GM19395 (cell line): Measurements from ENCODE around the gene PDCD5.
"Not testable (repeated sequence)": the region's sequence is repeated elsewhere in the genome, so short reads cannot be mapped to it uniquely, and the experiment has no call there.

ENCODE experiments used
- ATAC-seq: cut with Tn5 transposase; IDR thresholded peaks from one replicate; pipeline ENCODE4 v1.9.1; 2021; ENCODE audit warnings: mild to moderate bottlenecking, moderate library complexity; ENCODE audit not compliant: unreplicated experiment

PDCD5 gene, protein sequence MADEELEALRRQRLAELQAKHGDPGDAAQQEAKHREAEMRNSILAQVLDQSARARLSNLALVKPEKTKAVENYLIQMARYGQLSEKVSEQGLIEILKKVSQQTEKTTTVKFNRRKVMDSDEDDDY

DNA sequence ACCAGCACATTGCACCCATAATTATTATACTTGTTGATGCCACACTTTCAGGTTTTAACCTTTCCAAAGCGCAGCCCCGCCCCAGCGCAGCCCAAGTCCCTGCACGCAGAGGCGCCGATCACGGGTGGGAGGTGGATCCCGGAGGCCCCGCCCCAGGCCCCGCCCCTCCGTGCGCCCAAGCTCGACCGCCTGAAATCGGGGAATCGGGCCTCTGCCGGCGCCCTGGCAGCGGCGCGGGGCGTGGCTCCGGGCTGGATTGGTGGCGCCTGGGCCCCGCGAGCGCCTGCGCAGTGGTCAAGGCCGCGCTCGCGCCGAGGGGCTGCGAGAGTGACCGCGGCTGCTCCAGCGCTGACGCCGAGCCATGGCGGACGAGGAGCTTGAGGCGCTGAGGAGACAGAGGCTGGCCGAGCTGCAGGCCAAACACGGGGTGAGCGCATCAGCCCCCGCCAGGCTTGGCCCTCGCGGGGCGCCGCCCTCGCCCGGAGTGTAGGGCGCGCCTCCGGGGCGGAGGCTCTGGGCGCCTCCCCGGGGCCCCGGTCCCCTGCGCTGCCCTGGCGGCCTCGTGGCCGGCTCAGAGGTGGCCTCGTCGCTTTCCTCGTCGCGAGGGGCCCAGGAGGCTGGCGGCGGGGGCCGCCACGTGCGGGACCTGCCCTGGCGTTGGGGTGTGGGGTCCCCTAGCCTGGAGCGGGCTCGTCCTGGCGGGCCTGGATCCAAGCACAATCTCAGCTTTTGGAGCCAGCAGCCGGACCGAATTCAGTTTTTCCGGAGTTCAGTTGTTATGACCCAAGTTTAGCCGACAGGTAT is at the start of gene PDCD5:
Gene PDCD5 (plus strand): TSS at position 290 of the 804 bp plus-strand sequence. CDS start 72 bp downstream, at position 362.
- peak; percentile 89 for ATAC-seq

- no peak for ATAC-seq
Observed at GRCh38 chr19:32532233-32532632, 48.8 kb upstream of the PDCD5 start.

- ATAC-seq: no peak
Observed at GRCh38 chr19:32537580-32537979, 43.4 kb upstream of the PDCD5 start.

- ATAC-seq: no peak
Observed at GRCh38 chr19:32539240-32539916, 41.6 kb upstream of the PDCD5 start.

DNA sequence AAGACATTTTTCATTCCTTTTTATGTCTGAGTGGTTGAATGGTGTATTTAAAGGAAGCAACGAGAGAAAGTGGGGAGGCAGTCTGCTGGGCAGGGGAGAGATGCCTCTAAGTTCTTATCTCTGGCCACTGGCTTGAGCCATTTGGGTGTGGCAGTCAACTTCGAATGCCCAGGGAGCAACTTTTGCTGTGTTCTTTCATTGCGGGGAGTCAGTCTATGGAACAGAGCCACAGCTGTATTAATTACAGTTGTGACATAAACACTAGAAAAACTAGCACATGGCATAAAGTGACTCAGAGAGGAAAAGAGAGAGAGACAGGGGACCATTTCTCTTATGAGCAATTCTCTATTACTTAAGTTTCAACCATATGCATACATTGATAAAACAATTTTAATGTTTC is 40.4 kb upstream of the PDCD5 start:
- ATAC-seq: no peak

DNA sequence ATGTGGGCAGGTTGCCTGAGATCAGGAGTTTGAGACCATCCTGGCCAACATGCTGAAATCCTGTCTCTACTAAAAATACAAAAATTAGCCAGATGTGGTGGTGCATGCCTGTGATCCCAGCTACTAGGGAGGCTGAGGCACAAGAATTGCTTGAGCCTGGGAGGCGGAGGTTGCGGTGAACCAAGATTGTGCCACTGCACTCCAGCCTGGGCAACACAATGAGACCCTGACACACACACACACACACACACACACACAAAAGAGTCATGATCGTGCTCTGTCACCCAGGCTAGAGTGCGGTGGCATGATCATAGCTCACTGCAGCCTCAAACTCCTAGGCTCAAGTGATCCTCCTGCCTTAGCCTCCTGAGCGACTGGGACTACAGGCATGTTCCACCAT is 39.6 kb upstream of the PDCD5 start:
- ATAC-seq: not testable (repeated sequence)

GRCh38 chr19:32542477-32543108 is 38.4 kb upstream of the PDCD5 start:
- no peak for ATAC-seq

DNA sequence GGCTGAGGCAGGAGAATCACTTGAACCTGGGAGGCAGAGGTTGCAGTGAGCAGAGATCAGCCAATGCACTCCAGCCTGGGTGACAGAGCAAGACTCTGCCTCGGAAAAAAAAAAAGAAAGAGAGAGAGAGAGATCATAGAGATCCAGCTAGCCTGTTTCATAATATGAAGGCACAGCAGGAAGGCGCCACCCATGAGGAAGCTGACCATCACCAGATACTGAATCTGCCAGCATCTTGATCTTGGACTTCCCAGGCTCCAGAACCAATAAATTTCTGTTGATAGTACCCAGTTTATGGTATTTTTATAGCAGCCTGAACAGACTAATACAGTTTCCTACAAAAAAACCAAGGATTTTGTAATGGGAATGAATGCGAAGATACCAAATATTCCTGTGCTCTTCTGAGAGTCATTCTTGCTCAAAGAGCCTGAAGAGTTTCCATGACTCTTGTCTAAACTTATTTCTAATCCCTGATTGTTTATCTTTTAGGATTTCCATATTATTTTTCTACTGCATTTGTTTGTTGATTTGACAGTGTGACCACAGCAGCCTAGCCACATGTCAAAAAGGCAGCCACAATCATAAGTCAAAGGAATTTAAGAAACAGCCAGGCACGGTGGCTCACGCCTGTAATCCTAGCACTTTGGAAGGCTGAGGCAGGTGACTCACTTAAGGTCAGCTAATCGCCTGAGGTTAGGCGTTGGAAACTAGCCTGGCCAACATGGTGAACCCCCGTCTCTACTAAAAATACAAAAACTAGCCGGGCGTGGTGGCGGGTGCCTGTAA is 37.7 kb upstream of the PDCD5 start:
- ATAC-seq: no peak

DNA sequence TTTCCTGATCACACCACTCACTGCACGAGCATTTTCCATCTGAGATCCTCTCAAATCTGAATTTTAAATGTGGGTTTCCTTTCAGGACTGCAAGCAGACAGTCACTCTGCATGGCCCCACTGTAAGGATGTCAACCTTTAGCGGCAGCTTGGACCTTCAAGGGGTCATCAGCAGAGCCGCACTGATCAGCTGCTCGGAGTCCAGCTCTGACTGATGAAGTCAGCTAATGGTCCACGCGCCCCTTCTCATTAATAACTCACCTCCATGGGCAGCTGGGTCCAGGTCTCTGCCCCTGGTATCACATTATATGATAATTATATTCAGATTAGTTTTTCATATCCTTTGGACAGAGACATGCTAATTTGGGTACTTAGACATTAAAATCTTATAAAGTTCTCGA is 36.1 kb upstream of the PDCD5 start:
- no peak for ATAC-seq

DNA sequence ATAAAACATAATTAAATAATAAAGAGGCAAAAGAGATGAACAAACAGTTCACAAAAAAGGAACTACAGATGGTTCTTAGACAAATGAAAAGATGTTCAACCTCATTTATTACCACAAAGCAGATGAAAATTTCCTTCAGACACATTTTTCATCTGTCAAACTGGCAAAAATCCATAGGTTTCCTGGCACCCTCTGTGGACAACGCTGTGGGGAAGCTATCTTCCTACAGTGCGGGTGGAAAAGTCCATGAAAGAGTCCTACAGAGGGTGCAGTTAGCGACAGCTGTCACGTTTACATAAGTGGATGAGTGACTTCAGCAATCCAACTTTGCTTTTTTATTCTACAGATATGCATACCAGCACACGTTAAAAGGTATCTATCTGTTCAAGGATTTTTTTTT is 30.3 kb upstream of the PDCD5 start:
- no peak for ATAC-seq

DNA sequence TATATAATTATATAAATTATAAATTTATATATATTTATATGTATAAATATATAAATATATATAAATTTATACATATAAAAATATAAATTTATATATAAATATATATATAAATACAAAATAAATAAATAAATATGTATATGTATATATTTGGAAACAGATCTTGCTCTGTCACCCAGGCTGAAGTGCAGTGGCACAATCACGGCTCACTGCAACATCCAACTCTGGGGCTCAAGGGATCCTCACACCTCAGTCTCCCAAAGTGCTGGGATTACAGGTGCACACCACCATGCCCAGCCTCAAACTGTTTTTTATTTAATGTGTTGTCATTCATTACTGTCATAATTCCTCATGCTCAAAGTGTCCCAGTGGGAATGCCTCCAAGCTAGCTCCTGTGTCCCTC is 25.2 kb upstream of the PDCD5 start:
- ATAC-seq: no peak

DNA sequence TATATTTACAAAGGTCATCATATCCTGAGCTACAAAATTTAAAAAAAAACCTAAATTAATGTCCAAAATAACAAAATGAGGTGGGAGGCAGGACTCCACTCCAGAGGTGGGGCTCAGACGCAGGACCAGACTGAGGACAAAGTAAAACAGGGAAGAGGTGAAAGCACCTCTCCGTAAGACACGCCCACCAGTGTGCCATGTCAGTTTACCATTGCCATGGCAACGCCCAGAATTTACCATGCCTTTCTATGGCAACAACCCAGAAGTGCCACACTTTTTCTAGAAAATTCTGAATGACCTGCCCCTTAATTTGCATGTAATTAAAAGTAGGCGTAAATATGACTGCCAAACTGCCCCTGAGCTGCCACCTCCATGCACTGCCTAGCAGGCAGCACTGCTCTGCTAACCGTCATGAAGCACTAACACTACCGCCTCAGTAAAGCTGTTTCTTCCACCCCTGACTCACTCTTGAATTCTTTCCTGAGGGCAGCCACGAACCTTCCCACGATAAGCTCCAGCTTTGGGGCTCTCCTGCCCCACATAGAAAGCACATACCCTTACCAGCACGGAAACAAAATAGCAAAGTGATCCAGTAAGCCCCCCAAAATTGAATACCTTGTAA is 22.3 kb upstream of the PDCD5 start:
- no peak for ATAC-seq

DNA sequence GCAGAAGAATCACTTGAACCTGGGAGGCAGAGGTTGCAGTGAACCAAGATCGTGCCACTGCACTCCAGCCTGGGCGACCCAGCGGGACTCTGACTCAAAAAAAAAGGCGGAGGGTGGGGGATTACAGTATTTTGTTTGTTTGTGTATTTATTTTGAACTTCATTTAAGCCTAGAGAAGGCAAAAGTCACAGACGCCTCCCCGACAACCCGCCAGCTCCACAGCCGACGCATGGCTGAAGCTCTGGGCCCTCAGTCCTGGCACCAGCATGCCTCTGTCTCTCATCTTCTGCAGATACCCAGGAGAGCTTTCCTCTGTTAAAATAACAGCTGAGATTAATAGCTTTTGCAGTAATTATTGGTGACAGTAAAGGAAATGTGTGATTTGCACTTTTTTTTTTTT is 17.2 kb upstream of the PDCD5 start:
- no peak for ATAC-seq

DNA sequence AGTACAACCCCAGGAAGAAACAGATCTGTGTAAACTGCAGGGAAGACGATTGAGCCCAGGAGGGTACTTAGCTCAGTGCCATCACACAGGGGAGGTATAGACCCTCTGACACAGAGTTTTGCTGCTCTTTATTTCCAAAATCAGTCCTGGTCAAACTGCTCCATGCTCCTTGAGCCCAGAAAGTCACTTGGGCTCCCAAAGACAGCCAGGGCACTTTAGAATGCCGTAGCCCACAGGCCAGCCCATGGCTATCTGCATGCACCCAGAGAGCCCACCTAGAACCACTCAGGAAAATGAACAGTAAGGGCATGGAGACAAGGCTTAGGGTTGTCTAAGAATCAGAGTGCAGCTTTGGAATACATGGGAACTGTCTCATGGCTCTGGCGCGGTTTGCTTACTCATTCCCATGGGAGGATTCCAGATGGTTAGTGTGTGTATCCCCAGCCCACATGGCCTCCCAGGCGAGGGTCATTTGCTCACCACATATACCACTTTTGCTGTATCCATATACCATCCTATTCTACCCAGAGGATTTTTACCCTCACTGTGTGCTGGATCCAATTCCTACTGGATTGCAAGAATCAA is 14.7 kb upstream of the PDCD5 start:
- no peak for ATAC-seq

- ATAC-seq: no peak
Observed at GRCh38 chr19:32567486-32567885, 13.5 kb upstream of the PDCD5 start.

- no peak for ATAC-seq
Observed at GRCh38 chr19:32570081-32570785, 10.8 kb upstream of the PDCD5 start.

DNA sequence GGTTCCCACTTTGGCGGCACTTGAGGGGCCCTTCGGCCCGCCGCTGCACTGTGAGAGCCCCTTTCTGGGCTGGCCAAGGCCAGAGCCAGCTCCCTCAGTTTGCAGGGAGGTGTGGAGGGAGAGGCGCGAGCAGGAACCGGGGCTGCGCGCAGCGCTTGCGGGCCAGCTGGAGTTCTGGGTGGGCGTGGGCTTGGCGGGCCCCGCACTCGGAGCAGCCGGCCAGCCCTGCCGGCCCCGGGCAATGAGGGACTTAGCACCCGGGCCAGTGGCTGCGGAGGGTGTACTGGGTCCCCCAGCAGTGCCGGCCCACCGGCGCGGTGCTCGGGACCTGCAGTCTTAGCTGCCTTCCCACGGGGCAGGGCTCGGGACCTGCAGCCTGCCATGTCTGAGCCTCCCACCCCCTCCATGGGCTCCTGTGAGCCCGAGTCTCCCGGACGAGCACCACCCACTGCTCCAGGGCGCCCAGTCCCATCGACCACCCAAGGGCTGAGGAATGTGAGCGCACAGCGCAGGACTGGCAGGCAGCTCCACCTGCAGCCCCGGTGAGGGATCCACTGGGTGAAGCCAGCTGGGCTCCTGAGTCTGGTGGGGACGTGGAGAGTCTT is 9.4 kb upstream of the PDCD5 start:
- not testable (repeated sequence) for ATAC-seq

DNA sequence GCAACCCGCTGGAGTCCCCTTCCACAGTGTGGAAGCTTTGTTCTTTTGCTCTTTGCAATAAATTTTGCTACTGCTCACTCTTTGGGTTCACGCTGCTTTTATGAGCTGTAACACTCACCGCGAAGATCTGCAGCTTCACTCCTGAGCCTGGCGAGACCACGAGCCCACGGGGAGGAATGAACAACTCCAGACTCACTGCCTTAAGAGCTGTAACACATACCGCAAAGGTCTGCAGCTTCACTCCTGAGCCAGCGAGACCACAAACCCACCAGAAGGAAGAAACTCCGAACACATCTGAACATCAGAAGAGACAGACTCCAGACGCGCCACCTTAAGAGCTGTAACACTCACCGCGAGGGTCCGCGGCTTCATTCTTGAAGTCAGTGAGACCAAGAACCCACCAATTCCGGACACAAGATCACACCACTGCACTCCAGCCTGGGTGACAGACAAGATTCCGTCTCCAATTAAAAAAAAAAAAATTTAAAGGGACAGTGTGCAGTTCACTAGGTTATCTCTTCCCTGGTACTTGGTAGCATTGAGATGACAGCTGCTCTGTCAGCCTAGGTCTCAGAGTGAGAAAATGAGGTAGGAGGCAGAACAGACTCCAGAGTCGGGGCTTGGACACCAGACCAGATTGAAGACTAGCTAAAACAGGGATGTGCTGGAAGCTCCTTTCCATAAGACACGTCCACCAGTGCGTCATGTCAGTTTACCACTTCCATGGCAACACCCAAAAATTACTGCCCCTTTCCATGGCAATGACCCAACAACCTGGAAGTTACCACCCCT is 8.1 kb upstream of the PDCD5 start:
- ATAC-seq: not testable (repeated sequence)
